Mesendoderm (in vitro differentiated cells): ENCODE measurements around the gene KCNH4.
A peak's percentile ranks its signal among the peaks of the same experiment; 100 is the strongest.

ENCODE experiments used
- DNase-seq: peaks from one replicate; pipeline ENCODE4 v3.0.0; 2013
- H2AK5ac ChIP-seq: 2 replicates; pipeline ENCODE4 v1.6.1; 2013; ENCODE audit warnings: low read length, inconsistent platforms
- H2BK120ac ChIP-seq: 2 replicates; pipeline ENCODE4 v1.6.1; 2013; ENCODE audit warnings: low read depth, mild to moderate bottlenecking, low read length, moderate library complexity, mixed read lengths
- H2BK15ac ChIP-seq: replicated peaks from 2 replicates; pipeline ENCODE4 v1.6.1; 2013; ENCODE audit warnings: low read depth, mild to moderate bottlenecking, moderate library complexity
- H2BK5ac ChIP-seq: 2 replicates; pipeline ENCODE4 v1.6.1; 2013; ENCODE audit warnings: low read length, inconsistent platforms
- H3K18ac ChIP-seq: 2 replicates; pipeline ENCODE4 v1.6.1; 2013; ENCODE audit warnings: mild to moderate bottlenecking, low read length, mixed read lengths
- H3K23ac ChIP-seq: one replicate; pipeline ENCODE4 v1.6.1; 2013; ENCODE audit warnings: low read length
- H3K27ac ChIP-seq: 2 replicates; pipeline ENCODE4 v1.5.1; 2013; ENCODE audit warnings: low read depth, mild to moderate bottlenecking, inconsistent platforms, low read length, moderate library complexity
- H3K27me3 ChIP-seq: 2 replicates; pipeline ENCODE4 v1.6.1; 2013; ENCODE audit warnings: low read length, control low read depth, mild to moderate bottlenecking, inconsistent platforms; ENCODE audit not compliant: insufficient read depth, poor library complexity
- H3K36me3 ChIP-seq: 2 replicates; pipeline ENCODE4 v1.6.1; 2013; ENCODE audit warnings: low read length, inconsistent platforms; ENCODE audit not compliant: control insufficient read depth, insufficient read depth
- H3K4ac ChIP-seq: one replicate; pipeline ENCODE4 v1.6.1; 2013; ENCODE audit warnings: low read depth, mild to moderate bottlenecking, low read length, moderate library complexity
- H3K4me1 ChIP-seq: 2 replicates; pipeline ENCODE4 v1.6.1; 2013; ENCODE audit warnings: low read depth, low read length, inconsistent platforms; ENCODE audit not compliant: control insufficient read depth
- H3K4me2 ChIP-seq: 2 replicates; pipeline ENCODE4 v1.6.1; 2013; ENCODE audit warnings: low read length
- H3K4me3 ChIP-seq: 2 replicates; pipeline ENCODE4 v1.5.1; 2013; ENCODE audit warnings: mild to moderate bottlenecking, low read length
- H3K56ac ChIP-seq: one replicate; pipeline ENCODE4 v1.6.1; 2013; ENCODE audit warnings: low read length
- H3K79me1 ChIP-seq: 2 replicates; pipeline ENCODE4 v1.6.1; 2013; ENCODE audit warnings: low read length, inconsistent platforms
- H3K79me2 ChIP-seq: 2 replicates; pipeline ENCODE4 v1.6.1; 2013; ENCODE audit warnings: mild to moderate bottlenecking, low read length; ENCODE audit not compliant: control insufficient read depth, insufficient read depth
- H3K9ac ChIP-seq: 2 replicates; pipeline ENCODE4 v1.6.1; 2013; ENCODE audit warnings: low read length, inconsistent platforms
- H4K5ac ChIP-seq: one replicate; pipeline ENCODE4 v1.6.1; 2013; ENCODE audit warnings: low read length
- H4K8ac ChIP-seq: one replicate; pipeline ENCODE4 v1.6.1; 2013; ENCODE audit warnings: low read depth, mild to moderate bottlenecking, control low read depth, low read length, moderate library complexity
- WGBS: extraction: QIAGEN DNeasy Blood & Tissue Kit; methylation state at CpG from one replicate; pipeline ENCODE4 v1.1.7; 2013; ENCODE audit warnings: low lambda C conversion rate, missing lambda C conversion rate; ENCODE audit not compliant: insufficient coverage; ENCODE audit errors: extremely low coverage; 5-methylcytosine and 5-hydroxymethylcytosine counted together

The KCNH4 gene

GRCh38 chr17:42166196-42166763 is 14.7 kb downstream of the KCNH4 start:
- Histone ChIP-seq H4K8ac (no peak overlapping the region), H3K4ac (no peak overlapping the region), H3K4me1 (no peaks in the 10 kb centered on the region), H3K23ac (no peak overlapping the region), H2BK5ac (no peak overlapping the region), H3K27me3 (no peaks in the 10 kb centered on the region), H3K4me2 (no peak overlapping the region), H3K79me2 (no peaks in the 10 kb centered on the region), H3K4me3 (no peak overlapping the region), H4K5ac (no peak overlapping the region), H3K56ac (no peak overlapping the region), H3K36me3 (no peaks in the 10 kb centered on the region), H2AK5ac (no peak overlapping the region), H2BK15ac (no peak overlapping the region), H2BK120ac (no peak overlapping the region), H3K79me1 (no peaks in the 10 kb centered on the region), H3K9ac (no peak overlapping the region), H3K27ac (no peak overlapping the region), H3K18ac (no peak overlapping the region)
- WGBS, result no CpG with 5 or more reads among the region's 19 CpGs
- DNase-seq, result no peak

- Histone ChIP-seq H3K56ac (no peak overlapping the region), H3K4ac (no peak overlapping the region), H3K23ac (no peak overlapping the region), H3K79me2 (no peaks in the 10 kb centered on the region), H2BK120ac (no peak overlapping the region), H3K79me1 (no peaks in the 10 kb centered on the region), H3K36me3 (no peaks in the 10 kb centered on the region), H3K27ac (no peak overlapping the region), H3K4me2 (no peak overlapping the region), H3K27me3 (no peaks in the 10 kb centered on the region), H3K18ac (no peak overlapping the region), H4K5ac (no peak overlapping the region), H2BK5ac (no peak overlapping the region), H3K4me3 (no peak overlapping the region), H4K8ac (no peak overlapping the region), H2BK15ac (no peak overlapping the region), H3K4me1 (no peaks in the 10 kb centered on the region), H2AK5ac (no peak overlapping the region), H3K9ac (no peak overlapping the region)
- no peak for DNase-seq
- no CpG with 5 or more reads among the region's 6 CpGs for WGBS
Observed at GRCh38 chr17:42165751-42166150, 15.2 kb downstream of the KCNH4 start.

- no peak overlapping the region for H4K5ac ChIP-seq
- no peak overlapping the region for H2BK15ac ChIP-seq
- no peak overlapping the region for H3K27ac ChIP-seq
- H3K4ac ChIP-seq, result no peak overlapping the region
- no peaks in the 10 kb centered on the region for H3K36me3 ChIP-seq
- H3K18ac ChIP-seq, result no peak overlapping the region
- H2BK5ac ChIP-seq, result no peak overlapping the region
- H3K4me2 ChIP-seq, result no peak overlapping the region
- H4K8ac ChIP-seq, result no peak overlapping the region
- no peak for DNase-seq
- H3K56ac ChIP-seq, result no peak overlapping the region
- no peaks in the 10 kb centered on the region for H3K4me1 ChIP-seq
- no peak overlapping the region for H2AK5ac ChIP-seq
- no peak overlapping the region for H3K23ac ChIP-seq
- no peaks in the 10 kb centered on the region for H3K79me1 ChIP-seq
- no CpG with 5 or more reads among the region's 22 CpGs for whole genome bisulfite sequencing
- no peak overlapping the region for H3K9ac ChIP-seq
- no peak overlapping the region for H3K4me3 ChIP-seq
- no peak overlapping the region for H2BK120ac ChIP-seq
- H3K27me3 ChIP-seq, result no peaks in the 10 kb centered on the region
- no peaks in the 10 kb centered on the region for H3K79me2 ChIP-seq
Observed at GRCh38 chr17:42163696-42164407, 17.1 kb downstream of the KCNH4 start.

- no peak overlapping the region for H4K5ac ChIP-seq
- no peaks in the 10 kb centered on the region for H3K79me1 ChIP-seq
- H3K36me3 ChIP-seq, result no peaks in the 10 kb centered on the region
- H2BK15ac ChIP-seq, result no peak overlapping the region
- H2AK5ac ChIP-seq, result no peak overlapping the region
- H3K4me2 ChIP-seq, result no peak overlapping the region
- WGBS, result no CpG with 5 or more reads among the region's 8 CpGs
- H3K79me2 ChIP-seq, result no peaks in the 10 kb centered on the region
- H3K4me1 ChIP-seq, result no peaks in the 10 kb centered on the region
- no peak overlapping the region for H3K56ac ChIP-seq
- no peak overlapping the region for H3K4ac ChIP-seq
- H3K23ac ChIP-seq, result no peak overlapping the region
- no peak overlapping the region for H3K18ac ChIP-seq
- H3K9ac ChIP-seq, result no peak overlapping the region
- no peak overlapping the region for H3K27ac ChIP-seq
- no peak overlapping the region for H4K8ac ChIP-seq
- peak; percentile 56 for DNase-seq
- no peak overlapping the region for H2BK120ac ChIP-seq
- no peak overlapping the region for H3K4me3 ChIP-seq
- H3K27me3 ChIP-seq, result no peaks in the 10 kb centered on the region
- H2BK5ac ChIP-seq, result no peak overlapping the region
Observed at GRCh38 chr17:42163113-42163512, 17.8 kb downstream of the KCNH4 start.

- Histone ChIP-seq H3K27me3 (no peaks in the 10 kb centered on the region), H3K4me1 (peaks cover 2% of the 10 kb centered on the region), H4K8ac (no peak overlapping the region), H3K79me2 (no peaks in the 10 kb centered on the region), H3K23ac (no peak overlapping the region), H2BK120ac (no peak overlapping the region), H3K27ac (no peak overlapping the region), H2AK5ac (no peak overlapping the region), H3K79me1 (no peaks in the 10 kb centered on the region), H3K4me2 (no peak overlapping the region), H4K5ac (no peak overlapping the region), H3K4ac (no peak overlapping the region), H2BK5ac (no peak overlapping the region), H3K9ac (no peak overlapping the region), H3K36me3 (no peaks in the 10 kb centered on the region), H3K56ac (no peak overlapping the region), H3K18ac (no peak overlapping the region), H3K4me3 (no peak overlapping the region), H2BK15ac (no peak overlapping the region)
- no CpG with 5 or more reads among the region's 7 CpGs for WGBS
- no peak for DNase-seq
Observed at GRCh38 chr17:42160531-42160910, 20.4 kb downstream of the KCNH4 start.
